GM12872 (cell line): ENCODE measurements around the gene OR5K2.

ENCODE experiments used
- TF ChIP-seq, protein P1 (sequence below): IDR thresholded peaks from 3 replicates; pipeline ENCODE4 v1.5.1; 2011; ENCODE audit warnings: low read depth, mild to moderate bottlenecking, low read length, moderate library complexity; ENCODE audit not compliant: insufficient read depth

OR5K2 gene

DNA sequence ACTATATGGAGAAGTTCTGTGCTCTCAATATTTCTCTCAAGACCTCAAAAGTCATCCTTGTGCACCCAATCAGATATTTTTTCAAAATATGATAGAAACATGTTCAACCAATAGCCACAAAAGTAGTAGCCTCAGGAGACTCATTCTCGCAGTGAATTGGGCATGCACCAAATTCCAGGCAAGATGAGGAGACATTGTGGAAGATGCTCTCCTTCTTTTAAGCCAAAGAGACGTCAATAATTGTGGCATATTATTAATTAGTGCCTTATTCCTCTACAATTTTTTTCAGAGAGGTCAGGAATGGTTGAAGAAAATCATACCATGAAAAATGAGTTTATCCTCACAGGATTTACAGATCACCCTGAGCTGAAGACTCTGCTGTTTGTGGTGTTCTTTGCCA lies at the start of gene OR5K2:
Gene OR5K2 (plus strand): TSS at position 301 of the 400 bp plus-strand sequence. CDS start 0 bp downstream, at position 301.
- TF ChIP-seq, protein P1, sequence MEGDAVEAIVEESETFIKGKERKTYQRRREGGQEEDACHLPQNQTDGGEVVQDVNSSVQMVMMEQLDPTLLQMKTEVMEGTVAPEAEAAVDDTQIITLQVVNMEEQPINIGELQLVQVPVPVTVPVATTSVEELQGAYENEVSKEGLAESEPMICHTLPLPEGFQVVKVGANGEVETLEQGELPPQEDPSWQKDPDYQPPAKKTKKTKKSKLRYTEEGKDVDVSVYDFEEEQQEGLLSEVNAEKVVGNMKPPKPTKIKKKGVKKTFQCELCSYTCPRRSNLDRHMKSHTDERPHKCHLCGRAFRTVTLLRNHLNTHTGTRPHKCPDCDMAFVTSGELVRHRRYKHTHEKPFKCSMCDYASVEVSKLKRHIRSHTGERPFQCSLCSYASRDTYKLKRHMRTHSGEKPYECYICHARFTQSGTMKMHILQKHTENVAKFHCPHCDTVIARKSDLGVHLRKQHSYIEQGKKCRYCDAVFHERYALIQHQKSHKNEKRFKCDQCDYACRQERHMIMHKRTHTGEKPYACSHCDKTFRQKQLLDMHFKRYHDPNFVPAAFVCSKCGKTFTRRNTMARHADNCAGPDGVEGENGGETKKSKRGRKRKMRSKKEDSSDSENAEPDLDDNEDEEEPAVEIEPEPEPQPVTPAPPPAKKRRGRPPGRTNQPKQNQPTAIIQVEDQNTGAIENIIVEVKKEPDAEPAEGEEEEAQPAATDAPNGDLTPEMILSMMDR = no peak

DNA sequence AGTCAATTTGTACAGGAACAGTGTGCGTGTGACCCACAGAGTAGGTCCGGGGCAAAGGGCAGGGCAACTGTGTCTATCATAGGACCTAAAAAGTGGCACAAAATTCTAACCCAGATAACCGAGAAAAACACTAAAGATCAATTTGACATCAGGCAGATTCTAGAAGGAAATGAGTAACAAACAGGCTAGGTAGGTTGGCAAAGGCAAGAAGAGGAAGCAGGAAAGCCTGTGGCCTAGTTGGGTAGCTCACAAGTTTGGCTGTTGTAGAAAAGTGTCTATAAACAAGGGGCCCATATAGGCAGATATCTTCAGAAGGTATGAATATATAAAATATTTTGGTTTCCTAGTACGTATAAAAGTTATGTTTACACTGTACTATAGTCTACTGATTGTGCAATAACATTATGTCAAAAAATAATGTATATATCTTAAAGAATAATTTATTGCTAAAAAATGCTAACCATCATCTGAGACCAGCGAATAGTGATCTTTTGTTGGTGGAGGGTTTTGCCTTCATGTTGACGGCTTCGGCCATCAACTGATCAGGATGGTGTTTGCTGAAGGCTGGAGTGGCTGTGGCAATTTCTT lies 47.8 kb upstream of the OR5K2 start:
- TF ChIP-seq, protein P1 = no peak

DNA sequence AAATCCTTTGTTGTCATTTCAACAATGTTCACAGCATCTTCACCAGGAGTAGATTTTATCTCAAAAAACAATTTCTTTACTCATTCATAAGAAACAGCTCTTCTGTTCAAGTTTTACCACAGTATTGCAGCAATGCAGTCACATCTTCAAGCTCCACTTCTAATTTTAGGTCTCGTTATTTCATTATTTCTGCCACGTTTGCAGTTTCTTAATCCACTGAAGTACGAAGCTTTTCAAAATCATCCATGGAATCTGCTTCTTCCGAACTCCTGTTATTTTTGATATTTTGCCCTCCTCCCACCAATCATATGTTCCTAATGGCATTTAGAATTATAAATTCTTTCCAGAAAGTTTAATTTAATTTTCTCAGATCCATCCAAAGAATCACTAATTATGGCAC lies 47.1 kb upstream of the OR5K2 start:
- TF ChIP-seq, protein P1 = no peak

DNA sequence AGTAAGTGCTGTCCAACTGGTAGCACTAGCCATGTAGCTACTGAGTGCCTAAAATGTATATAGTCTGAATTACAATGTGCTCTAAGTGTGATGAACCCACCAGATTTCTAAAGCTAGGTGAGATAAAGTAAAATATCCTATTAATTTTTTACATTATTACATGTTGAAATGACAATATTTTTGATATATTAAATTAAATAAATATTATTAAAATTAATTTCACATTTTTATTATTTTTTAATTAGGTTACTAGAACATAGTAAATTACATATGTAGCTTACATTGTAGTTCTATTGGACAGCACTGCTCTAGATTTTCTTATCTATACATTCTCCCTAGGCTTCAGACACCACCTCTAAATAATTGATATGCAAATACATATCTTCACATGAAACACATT lies 43.7 kb upstream of the OR5K2 start:
- TF ChIP-seq, protein P1 = no peak

DNA sequence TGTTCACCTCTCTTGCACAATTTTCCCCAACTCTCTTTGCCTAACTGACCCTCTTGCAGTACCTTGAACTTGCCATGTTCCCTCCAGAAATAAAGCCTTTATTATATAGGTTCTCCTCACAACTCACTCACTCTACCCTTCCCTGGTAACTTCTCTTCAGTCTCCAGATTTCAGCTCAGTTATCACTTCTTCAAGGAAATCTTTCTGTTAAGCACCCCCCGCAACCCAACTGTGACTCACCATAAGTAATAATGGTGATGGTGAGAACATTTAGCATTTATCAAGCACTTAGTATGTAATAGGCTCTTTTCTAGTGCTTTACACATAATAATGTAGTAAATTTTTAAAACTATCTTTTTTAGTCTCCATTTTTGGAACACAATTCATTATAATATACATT lies 42.6 kb upstream of the OR5K2 start:
- TF ChIP-seq, protein P1 = no peak

DNA sequence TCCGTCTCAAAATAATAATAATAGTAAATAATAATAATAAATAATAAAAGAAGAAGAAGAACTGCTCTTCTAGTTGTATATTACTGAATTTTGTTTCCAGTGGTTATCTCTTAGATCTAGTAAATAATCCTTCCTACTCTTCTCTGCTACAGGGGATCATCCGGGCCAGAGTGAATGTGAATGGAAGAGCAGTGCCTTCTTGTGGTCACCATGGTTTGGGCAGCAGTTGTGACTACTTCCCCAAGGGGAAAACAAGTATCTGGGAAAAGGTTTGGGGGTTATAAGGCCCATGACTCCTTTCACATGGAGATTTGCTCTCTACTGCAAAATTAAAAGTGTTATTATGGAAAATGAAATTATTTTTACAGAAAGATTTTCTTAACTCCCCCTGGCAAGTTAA lies 39.9 kb upstream of the OR5K2 start:
- TF ChIP-seq, protein P1 = no peak

DNA sequence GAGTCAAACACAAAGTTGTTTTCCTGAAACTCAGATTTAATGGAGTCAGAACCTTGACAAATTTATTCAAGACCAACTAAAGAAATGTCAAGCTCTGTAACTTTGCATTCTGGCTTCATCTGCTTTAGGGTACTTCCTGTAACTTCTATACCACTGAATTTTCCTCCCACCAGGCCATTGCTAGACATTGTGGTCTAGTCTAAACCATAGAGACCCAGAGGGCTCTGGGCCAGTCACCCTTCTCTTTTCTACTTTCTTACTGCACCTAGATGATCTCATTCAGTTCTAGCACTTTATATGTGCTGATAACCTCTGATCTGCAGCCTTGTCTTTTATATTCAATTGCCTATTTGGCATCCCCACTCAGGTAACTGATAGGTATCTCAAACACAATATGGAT lies 37.3 kb upstream of the OR5K2 start:
- TF ChIP-seq, protein P1 = no peak
